ENCODE data around the gene CDKL5. TPM values are rescaled to one million over a fixed set of nuclear protein-coding genes. Genes with fewer than 3 reads are reported as not detected.

Gene CDKL5
- total RNA-seq, 2 experiments from 2014 or later, result 1.7 to 2.0 TPM

Other genes starting within 250 kb of the CDKL5 start
- not detected for gene BEND2, start 204.7 kb upstream of the CDKL5 start, total RNA-seq
- 1 to 10 TPM; 2.2 to 2.5 TPM for gene SCML2, start 70.9 kb upstream of the CDKL5 start, total RNA-seq
- gene RS1, start 246.5 kb downstream of the CDKL5 start, total RNA-seq, result not detected

All from activated CD4-positive, alpha-beta memory T cell treated with anti-CD3 and anti-CD28 coated beads, Interleukin-2, amount 10 ng/mL, durations not matched to agents 7 days and 5 days (primary cell).